GM12875 (cell line): ENCODE data around the gene RHOH.

Experiments used
- H3K4me3 ChIP-seq: one replicate; pipeline ENCODE4 v1.5.1; 2011; ENCODE audit warnings: low read depth, low read length, control low read depth
- TF ChIP-seq, protein P1 (sequence below): IDR thresholded peaks from 2 replicates; pipeline ENCODE4 v1.5.1; 2011; ENCODE audit warnings: low read depth, mild to moderate bottlenecking, control low read depth, inconsistent platforms, low read length, moderate library complexity, borderline replicate concordance; ENCODE audit not compliant: insufficient read depth

Gene RHOH

DNA sequence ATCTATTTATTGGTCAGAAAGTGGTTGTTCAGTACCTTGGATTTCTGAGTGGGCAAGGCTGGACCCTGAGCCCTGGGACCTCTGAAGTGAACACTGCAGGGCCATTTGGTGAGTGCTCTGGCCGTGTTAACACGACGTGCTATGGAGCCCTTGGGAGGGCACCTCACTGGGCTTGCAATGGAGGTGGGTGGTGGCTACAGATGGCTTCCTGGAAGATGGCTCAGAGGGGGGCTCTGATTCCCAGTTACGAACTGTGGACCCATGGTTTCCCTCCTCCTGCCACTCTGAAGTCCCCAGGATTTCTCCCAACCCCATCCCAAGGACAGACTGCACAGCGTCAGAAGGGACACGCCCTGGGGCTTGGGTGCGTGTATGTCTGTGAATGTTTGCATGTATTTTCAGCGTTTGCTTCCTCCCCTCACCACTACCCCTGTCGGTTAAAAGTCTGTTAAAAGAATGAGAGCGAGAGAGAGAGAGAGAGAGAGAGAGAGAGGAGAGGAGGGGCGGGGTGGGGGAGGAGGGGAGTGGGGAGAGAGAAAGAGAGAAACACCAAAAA, 3.7 kb upstream of the RHOH start:
- H3K4me3 ChIP-seq: peak overlapping the region; percentile 99
- TF ChIP-seq, protein P1, sequence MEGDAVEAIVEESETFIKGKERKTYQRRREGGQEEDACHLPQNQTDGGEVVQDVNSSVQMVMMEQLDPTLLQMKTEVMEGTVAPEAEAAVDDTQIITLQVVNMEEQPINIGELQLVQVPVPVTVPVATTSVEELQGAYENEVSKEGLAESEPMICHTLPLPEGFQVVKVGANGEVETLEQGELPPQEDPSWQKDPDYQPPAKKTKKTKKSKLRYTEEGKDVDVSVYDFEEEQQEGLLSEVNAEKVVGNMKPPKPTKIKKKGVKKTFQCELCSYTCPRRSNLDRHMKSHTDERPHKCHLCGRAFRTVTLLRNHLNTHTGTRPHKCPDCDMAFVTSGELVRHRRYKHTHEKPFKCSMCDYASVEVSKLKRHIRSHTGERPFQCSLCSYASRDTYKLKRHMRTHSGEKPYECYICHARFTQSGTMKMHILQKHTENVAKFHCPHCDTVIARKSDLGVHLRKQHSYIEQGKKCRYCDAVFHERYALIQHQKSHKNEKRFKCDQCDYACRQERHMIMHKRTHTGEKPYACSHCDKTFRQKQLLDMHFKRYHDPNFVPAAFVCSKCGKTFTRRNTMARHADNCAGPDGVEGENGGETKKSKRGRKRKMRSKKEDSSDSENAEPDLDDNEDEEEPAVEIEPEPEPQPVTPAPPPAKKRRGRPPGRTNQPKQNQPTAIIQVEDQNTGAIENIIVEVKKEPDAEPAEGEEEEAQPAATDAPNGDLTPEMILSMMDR: no peak

DNA sequence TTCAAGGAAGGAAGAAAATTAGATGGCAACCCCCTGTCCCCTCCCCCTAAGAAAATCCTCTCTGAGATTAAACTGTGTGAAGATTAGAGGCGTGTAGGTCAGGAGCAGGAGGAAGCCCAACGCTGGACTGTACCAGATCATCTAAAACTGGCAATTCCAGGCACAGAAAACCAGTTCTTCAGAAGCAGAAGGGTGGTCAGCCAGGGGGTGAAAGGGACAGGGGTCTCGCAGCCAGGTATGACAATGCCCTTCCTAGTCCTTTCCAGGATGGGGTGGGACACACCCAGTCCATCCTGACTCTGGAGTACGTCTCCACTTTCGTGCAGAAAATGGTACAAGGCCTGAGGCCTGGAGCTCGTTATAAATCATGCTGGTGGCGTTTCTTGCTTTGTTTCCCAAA, 3.3 kb upstream of the RHOH start:
- H3K4me3 ChIP-seq: peak overlapping the region; percentile 99
- TF ChIP-seq, protein P1: no peak

DNA sequence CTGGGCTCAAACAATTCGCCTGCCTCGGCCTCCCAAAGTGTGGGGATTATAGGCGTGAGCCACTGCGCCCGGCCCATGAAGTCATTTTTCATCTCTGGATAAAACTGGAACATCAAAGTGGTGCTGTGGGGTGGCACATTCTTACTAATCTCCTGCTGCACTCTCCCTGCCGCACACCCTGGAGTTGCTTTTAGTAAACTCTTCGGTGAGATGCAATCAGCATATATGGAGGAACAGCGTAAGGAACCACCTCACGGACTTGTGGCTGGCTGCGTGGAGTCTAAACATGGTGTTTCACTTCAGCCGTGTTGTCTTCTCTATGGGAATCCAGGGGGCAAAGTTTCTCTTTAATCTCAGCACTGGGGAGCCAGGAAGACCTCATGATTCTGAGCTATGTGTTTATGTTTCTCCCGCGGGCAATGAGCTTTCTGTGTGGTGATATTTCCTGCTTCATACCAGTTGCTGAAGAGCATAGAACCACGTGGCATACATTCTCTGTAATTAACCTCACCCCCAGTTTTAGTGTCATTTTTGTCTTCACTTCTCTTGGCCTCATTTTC, 2.1 kb upstream of the RHOH start:
- peak overlapping the region; percentile 99 for H3K4me3 ChIP-seq
- TF ChIP-seq, protein P1: no peak

DNA sequence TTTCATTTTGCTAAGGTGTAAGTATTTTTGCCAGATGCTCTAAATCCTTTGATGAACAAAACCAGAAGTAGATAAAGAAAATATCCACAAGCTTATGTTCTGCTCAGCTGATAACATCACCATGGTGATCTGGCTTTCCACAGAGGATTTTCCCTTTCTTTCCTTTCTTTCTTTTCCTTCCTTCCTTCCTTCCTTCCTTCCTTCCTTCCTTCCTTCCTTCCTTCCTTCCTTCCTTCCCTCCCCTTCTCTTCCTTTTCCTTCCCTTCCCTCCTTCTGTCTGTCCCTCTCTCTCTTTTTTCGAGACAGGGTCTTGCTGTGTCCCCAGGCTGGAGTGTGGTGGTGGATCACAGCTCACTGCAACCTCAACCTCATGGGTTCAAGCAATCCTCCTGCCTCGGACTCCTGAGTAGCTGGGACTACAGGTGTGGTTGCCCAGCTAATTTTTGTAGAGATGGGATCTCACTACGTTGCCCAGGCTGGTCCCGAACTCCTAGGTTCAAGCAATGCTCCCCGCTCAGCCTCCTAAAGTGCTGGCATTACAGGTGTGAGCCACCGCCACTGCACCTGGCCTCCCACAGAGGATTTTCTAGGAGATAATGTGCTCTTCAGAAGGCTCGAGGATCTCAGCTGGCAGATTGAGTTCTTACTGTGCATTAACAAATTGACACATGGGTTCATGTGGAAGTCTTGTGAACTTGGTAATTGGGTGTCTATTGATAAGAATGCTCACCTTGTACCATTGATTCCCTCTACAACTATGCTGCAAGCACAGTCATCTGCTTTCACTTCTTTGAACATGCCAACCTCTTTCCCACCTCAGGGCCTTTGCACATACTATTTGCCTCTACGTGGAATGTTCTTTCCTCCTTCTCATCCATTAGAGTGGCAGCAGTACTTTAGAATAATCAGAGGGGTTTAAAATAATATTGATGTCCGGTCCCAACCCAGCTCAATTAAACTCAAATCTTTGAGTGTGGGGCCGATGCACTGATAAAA, 1.4 kb upstream of the RHOH start:
- peak overlapping the region; percentile 99 for H3K4me3 ChIP-seq
- TF ChIP-seq, protein P1: no peak

DNA sequence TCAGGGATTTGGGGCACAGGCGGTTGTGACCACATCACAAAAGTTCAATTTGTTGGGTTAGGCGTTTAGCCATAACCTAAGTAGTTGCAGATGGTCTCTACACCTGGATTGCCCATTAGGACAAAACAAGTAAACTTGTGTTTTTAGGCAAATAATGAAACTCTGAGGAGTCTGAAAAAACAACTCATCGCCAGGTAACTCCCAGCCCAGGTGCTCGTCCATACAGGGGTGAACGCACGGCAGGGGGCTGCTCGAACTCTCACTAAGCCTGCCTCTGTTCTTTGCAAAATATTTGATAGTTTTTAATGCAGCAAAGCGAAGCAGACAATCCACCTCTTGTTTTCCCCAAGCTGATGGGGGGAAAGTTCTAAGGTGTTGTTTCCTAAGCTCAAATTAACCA, 559 bp upstream of the RHOH start:
- peak overlapping the region; percentile 99 for H3K4me3 ChIP-seq
- TF ChIP-seq, protein P1: no peak

DNA sequence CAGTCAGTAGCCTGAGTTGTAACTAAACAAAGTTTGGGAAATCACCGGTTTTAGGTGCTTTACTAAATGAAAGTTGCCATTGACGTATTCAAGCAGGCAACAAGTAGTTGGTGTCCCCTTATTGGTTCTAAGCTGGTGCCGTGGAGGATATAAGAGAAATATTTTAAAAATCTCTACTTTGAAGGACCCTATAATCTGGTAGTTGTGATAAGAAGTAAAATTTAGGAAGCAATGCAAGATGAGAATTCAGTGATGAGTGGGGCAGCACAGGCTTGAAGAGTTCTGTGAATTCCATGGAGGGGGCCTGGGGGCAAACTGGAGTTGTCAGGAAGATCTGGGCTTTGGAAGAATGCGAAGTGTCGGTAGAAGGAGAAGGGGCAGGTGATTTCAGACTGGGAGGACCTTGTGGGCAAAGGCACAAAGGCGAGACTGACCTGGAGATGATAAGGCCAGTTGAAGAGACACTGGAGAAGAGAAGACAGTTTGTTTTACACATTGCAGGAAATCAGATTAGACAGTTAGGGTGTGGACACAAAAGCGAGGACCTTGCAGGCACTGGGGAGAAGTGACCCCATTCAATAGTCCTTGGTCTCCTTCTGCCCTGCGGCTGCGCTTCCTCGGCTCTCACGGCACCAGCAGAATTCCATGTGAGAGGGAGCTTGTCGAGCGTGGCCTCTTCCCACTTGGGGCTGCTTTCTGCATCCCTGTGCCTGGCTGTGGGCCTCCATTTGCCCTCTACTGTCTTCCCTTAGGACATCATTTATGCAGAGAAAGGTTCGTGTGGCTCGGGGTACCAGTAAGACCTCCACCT, 1.3 kb downstream of the RHOH start:
- peak overlapping the region; percentile 99 for H3K4me3 ChIP-seq

More for the DNA sequence above, 1.3 kb downstream of the RHOH start:
- TF ChIP-seq, protein P1: no peak
